GM23338 (cell line): Measurements from ENCODE around the gene SOAT2. TPM values are rescaled to one million over a fixed set of nuclear protein-coding genes. Genes with fewer than 3 reads are reported as not detected.

Source experiments
- ATAC-seq: fragments of 200-7000 bp; cut with Tn5 transposase; 3 replicates; pipeline ENCODE4 v1.9.1; 2020
- DNase-seq: peaks from one replicate; pipeline ENCODE4 v3.0.0-alpha.2; 2015; ENCODE audit warnings: low spot score
- H2AFZ ChIP-seq: fragments of 200-600 bp; sonication (generic); 2 replicates; pipeline ENCODE4 v1.8.0; 2016; ENCODE audit warnings: antibody characterized with exemption, mild to moderate bottlenecking, moderate library complexity
- H3F3A ChIP-seq: fragments of 200-600 bp; sonication (generic); replicated peaks from 2 replicates; pipeline ENCODE4 v1.8.0; 2017; ENCODE audit warnings: antibody characterized with exemption, mixed run types, low read depth
- H3K27ac ChIP-seq: fragments of 200-600 bp; sonication (generic); 2 replicates; pipeline ENCODE4 v1.6.1; 2016; ENCODE audit warnings: low read depth
- H3K27me3 ChIP-seq: fragments of 200-600 bp; sonication (generic); 2 replicates; pipeline ENCODE4 v1.8.0; 2016; ENCODE audit warnings: mild to moderate bottlenecking, mixed run types, moderate library complexity; ENCODE audit not compliant: insufficient read depth
- H3K36me3 ChIP-seq: fragments of 200-600 bp; sonication (generic); 2 replicates; pipeline ENCODE4 v1.8.0; 2016; ENCODE audit warnings: mild to moderate bottlenecking; ENCODE audit not compliant: insufficient read depth
- H3K4me1 ChIP-seq: fragments of 200-600 bp; sonication (generic); 2 replicates; pipeline ENCODE4 v1.8.0; 2016; ENCODE audit warnings: mild to moderate bottlenecking, moderate library complexity; ENCODE audit not compliant: insufficient read depth
- H3K4me2 ChIP-seq: fragments of 200-600 bp; sonication (generic); 2 replicates; pipeline ENCODE4 v1.7.1; 2017; ENCODE audit warnings: mixed run types
- H3K4me3 ChIP-seq: fragments of 200-600 bp; sonication (generic); 2 replicates; pipeline ENCODE4 v1.6.1; 2016; ENCODE audit warnings: mixed run types
- H3K79me2 ChIP-seq: fragments of 200-600 bp; sonication (generic); replicated peaks from 2 replicates; pipeline ENCODE4 v1.8.0; 2017; ENCODE audit warnings: mild to moderate bottlenecking; ENCODE audit not compliant: insufficient read depth
- H3K9me2 ChIP-seq: fragments of 200-600 bp; sonication (generic); 2 replicates; pipeline ENCODE4 v1.8.0; 2017; ENCODE audit not compliant: insufficient read depth
- H4K20me1 ChIP-seq: fragments of 200-600 bp; sonication (generic); replicated peaks from 2 replicates; pipeline ENCODE4 v1.8.0; 2017; ENCODE audit warnings: mild to moderate bottlenecking; ENCODE audit not compliant: insufficient read depth
- H3K27ac Mint-ChIP-seq: 2 replicates; pipeline ENCODE4 v1.8.0; 2020; ENCODE audit warnings: inconsistent platforms, mild to moderate bottlenecking, moderate library complexity, mixed read lengths
- H3K27me3 Mint-ChIP-seq: 3 replicates; pipeline ENCODE4 v1.8.0; 2022; ENCODE audit warnings: low read depth, mild to moderate bottlenecking, moderate library complexity, mixed read lengths, inconsistent platforms; ENCODE audit not compliant: insufficient read depth, poor library complexity
- H3K36me3 Mint-ChIP-seq: 3 replicates; pipeline ENCODE4 v1.8.0; 2021; ENCODE audit warnings: low read depth, mild to moderate bottlenecking, inconsistent platforms, moderate library complexity, mixed read lengths
- H3K4me1 Mint-ChIP-seq: 3 replicates; pipeline ENCODE4 v1.8.0; 2020; ENCODE audit warnings: mild to moderate bottlenecking, inconsistent platforms, mixed read lengths
- H3K4me3 Mint-ChIP-seq: 3 replicates; pipeline ENCODE4 v1.8.0; 2021; ENCODE audit warnings: moderate library complexity, mild to moderate bottlenecking, inconsistent platforms, mixed read lengths
- H3K9me3 Mint-ChIP-seq: 3 replicates; pipeline ENCODE4 v1.8.0; 2020; ENCODE audit warnings: moderate library complexity, mild to moderate bottlenecking, inconsistent platforms, mixed read lengths
- CREB1 ChIP-seq: fragments of 250-450 bp; sonication (Bioruptor Pico); IDR thresholded peaks from 2 replicates; pipeline ENCODE4 v1.5.0; 2020; ENCODE audit warnings: low read depth, mild to moderate bottlenecking, moderate library complexity
- EZH2phosphoT487 ChIP-seq: fragments of 200-600 bp; sonication (generic); IDR thresholded peaks from one replicate; pipeline ENCODE4 v1.8.1; 2018; ENCODE audit warnings: antibody characterized with exemption; ENCODE audit not compliant: unreplicated experiment
- POLR2AphosphoS5 ChIP-seq: IDR thresholded peaks from 2 replicates; pipeline ENCODE4 v1.6.1; 2016; ENCODE audit warnings: antibody characterized with exemption, low read depth
- REST ChIP-seq: IDR thresholded peaks from one replicate; pipeline ENCODE4 v1.6.1; 2018; ENCODE audit warnings: antibody characterized with exemption; ENCODE audit not compliant: unreplicated experiment
- STAT1 ChIP-seq: IDR thresholded peaks from one replicate; pipeline ENCODE4 v1.6.1; 2016; ENCODE audit warnings: antibody characterized with exemption; ENCODE audit not compliant: unreplicated experiment
- ZNF114 ChIP-seq: fragments of 250-450 bp; sonication (Bioruptor Pico); IDR thresholded peaks from 2 replicates; pipeline ENCODE4 v1.5.0; 2020; ENCODE audit warnings: mild to moderate bottlenecking, moderate library complexity
- ZNF462 ChIP-seq: fragments of 250-450 bp; sonication (Bioruptor Pico); IDR thresholded peaks from 2 replicates; pipeline ENCODE4 v1.5.0; 2020; ENCODE audit warnings: mild to moderate bottlenecking, moderate library complexity
- polyA plus RNA-seq: library from polyadenylated mRNA; unstranded; fragments of >200 nt; fragmentation: Nextera tagmentation; extraction: Ambion mirVana; gene quantifications from 2 replicates; pipeline ENCODE4 v1.2.1, GENCODE V29; 2016
- total RNA-seq: library from RNA; depleted of rRNA; stranded (reverse); fragments of >200 nt; shearing (Covaris generic); gene quantifications from 2 replicates; pipeline ENCODE4 v1.2.3, GENCODE V29; 2014

Gene SOAT2
- total and polyA plus RNA-seq, 2 experiments from 2014 or later = not detected

- H3K4me3 ChIP-seq = no peak overlapping the region
- TF ChIP-seq EZH2phosphoT487 (no peak), POLR2AphosphoS5 (no peak), ZNF114 (CRISPR knock-in tag) (no peak)
- H3K27me3 Mint-ChIP-seq = peaks cover 18% of the 10 kb centered on the region
- H3K36me3 ChIP-seq = no peaks in the 10 kb centered on the region
- no peak overlapping the region for H3K27ac ChIP-seq
- ATAC-seq (no peak), DNase-seq (no peak)
- peaks cover 10% of the 10 kb centered on the region for H3K4me1 Mint-ChIP-seq
- H2AFZ ChIP-seq = no peak overlapping the region
- peaks cover 17% of the 10 kb centered on the region; the same call in 1 of the 2 replicates for H3K27me3 ChIP-seq
- 0 out of 2 replicates have a peak, but pooled peaks cover 9% of the 10 kb centered on the region for H3F3A ChIP-seq
- peaks cover 8% of the 10 kb centered on the region; the same call in 1 of the 2 replicates for H3K4me1 ChIP-seq
- no peaks in the 10 kb centered on the region; the same call in 2 of the 3 replicates for H3K9me3 Mint-ChIP-seq
- no peak overlapping the region for H3K4me2 ChIP-seq
- peaks cover 3% of the 10 kb centered on the region; the same call in 1 of the 3 replicates for H3K36me3 Mint-ChIP-seq
- H4K20me1 ChIP-seq = peaks cover 4% of the 10 kb centered on the region
- H3K9me2 ChIP-seq = no peaks in the 10 kb centered on the region
- H3K27ac Mint-ChIP-seq = no peak overlapping the region
- no peak overlapping the region for H3K4me3 Mint-ChIP-seq
- H3K79me2 ChIP-seq = 0 out of 2 replicates have a peak, but pooled peaks cover 1% of the 10 kb centered on the region
Measured at GRCh38 chr12:53057816-53058500, 45.3 kb upstream of the SOAT2 start.

- Histone ChIP-seq H2AFZ (no peak overlapping the region), H4K20me1 (no peaks in the 10 kb centered on the region), H3K79me2 (no peaks in the 10 kb centered on the region), H3K27me3 (peaks cover 17% of the 10 kb centered on the region; the same call in 1 of the 2 replicates), H3F3A (0 out of 2 replicates have a peak, but pooled peaks cover 7% of the 10 kb centered on the region), H3K36me3 (no peaks in the 10 kb centered on the region), H3K4me3 (no peak overlapping the region), H3K9me2 (no peaks in the 10 kb centered on the region), H3K4me2 (no peak overlapping the region), H3K27ac (no peak overlapping the region), H3K4me1 (peaks cover 3% of the 10 kb centered on the region; the same call in 1 of the 2 replicates)
- H3K9me3 Mint-ChIP-seq = no peaks in the 10 kb centered on the region; the same call in 2 of the 3 replicates
- H3K36me3 Mint-ChIP-seq = no peaks in the 10 kb centered on the region; the same call in 2 of the 3 replicates
- no peak overlapping the region for H3K4me3 Mint-ChIP-seq
- no peak overlapping the region for H3K27ac Mint-ChIP-seq
- ATAC-seq (no peak), DNase-seq (no peak)
- peaks cover 12% of the 10 kb centered on the region for H3K27me3 Mint-ChIP-seq
- H3K4me1 Mint-ChIP-seq = peaks cover 6% of the 10 kb centered on the region; the same call in 2 of the 3 replicates
- TF ChIP-seq ZNF462 (CRISPR knock-in tag) (no peak), REST (no peak), CREB1 (no peak), STAT1 (no peak)
Measured at GRCh38 chr12:53058674-53059433, 44.4 kb upstream of the SOAT2 start.
